Myocyte (in vitro differentiated cells): Measurements from ENCODE around the gene INSYN2B. TPM values are rescaled to one million over a fixed set of nuclear protein-coding genes. Genes with fewer than 3 reads are reported as not detected.

Experiments used
- DNase-seq: peaks from one replicate; pipeline ENCODE4 v3.0.0-alpha.2; 2012; ENCODE audit warnings: low read depth
- polyA plus RNA-seq: library from polyadenylated mRNA; unstranded; fragments of >200 nt; gene quantifications from one replicate; pipeline ENCODE4 v1.2.1, GENCODE V29; 2012; ENCODE audit warnings: missing spikeins
- total RNA-seq: library from RNA; depleted of rRNA; stranded (reverse); fragments of >200 nt; gene quantifications from 2 replicates; pipeline ENCODE4 v1.2.3, GENCODE V29; 2014

Gene INSYN2B
- total RNA-seq = 0.24 and 0.26 TPM in 2 replicates
- polyA plus RNA-seq = 0.10 TPM

DNA sequence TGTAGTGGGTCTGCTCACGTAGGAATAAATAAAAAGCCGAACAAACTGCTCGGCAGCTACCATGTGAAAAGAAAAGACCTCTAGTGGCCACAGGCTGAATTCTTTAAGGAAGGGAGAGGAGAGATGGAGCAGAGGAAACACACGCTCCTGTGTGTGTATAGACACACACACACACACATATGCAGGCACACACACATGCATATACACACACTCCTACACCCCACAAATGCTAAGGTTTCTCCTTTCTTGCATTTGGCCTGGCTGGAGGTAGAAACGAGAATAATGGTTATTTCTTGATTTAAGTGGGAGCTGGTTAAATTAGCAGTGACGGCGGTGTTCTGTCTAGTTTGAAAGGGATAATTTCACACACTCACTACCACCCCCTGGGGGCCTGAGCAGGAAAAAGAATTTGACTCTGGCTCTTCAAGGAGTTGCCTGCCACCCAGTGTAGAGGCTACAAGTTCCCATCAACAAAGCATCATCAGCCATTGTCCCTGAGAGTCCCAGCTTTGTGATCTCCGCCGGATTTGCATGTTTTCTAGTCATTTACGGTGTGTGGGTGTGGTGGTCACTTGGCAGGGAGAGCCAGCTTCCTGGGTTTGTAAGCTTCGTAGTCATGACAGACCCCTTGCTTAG, at the start of gene INSYN2B:
INSYN2B (minus strand) TSS at position 78 of the 636 bp plus-strand sequence. CDS start 96,597 bp downstream, outside the sequence.
- DNase-seq = peak; percentile 93

GRCh38 chr5:170028124-170028523, 47.8 kb upstream of the INSYN2B start:
- no peak for DNase-seq

DNA sequence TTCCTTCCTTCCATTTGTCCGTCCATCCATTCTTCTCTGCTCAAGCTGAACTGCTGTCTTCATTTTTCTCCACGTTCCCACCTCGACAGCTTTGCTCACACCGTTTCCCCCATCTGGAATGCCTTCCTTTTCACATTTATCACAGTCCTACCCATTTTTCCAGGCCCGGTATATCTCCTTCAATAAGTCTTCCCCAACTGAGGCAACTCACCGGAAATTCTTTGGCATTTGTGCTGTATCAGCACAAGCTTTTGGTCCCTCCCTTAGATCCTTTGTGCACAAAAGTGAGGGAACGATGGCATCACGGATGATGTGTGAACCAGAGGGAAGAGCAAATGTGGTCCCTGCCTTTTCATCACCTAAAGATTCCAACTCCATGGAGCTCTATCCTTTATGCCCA, 45.6 kb upstream of the INSYN2B start:
- DNase-seq = no peak

DNA sequence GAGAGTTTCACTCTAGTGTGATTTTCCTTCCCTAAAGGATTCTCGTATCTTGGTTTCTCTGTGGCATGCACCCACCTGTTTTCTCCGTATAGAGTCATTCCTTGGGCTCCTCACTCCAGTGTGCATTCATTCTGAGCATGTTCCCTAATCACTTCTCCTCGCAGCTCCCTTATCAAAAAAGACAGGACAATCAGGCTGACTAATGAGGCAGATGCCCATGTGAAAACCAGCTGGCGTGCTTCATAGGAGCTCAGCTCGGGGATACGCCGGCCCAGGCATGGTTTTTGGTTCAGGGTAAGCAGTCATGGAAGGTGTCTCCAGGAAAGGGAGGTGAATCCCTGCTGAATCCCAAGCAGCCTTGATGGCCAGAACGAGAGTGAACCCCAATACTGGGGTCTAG, 41.2 kb upstream of the INSYN2B start:
- no peak for DNase-seq

GRCh38 chr5:170020423-170020822, 40.1 kb upstream of the INSYN2B start:
- no peak for DNase-seq

DNA sequence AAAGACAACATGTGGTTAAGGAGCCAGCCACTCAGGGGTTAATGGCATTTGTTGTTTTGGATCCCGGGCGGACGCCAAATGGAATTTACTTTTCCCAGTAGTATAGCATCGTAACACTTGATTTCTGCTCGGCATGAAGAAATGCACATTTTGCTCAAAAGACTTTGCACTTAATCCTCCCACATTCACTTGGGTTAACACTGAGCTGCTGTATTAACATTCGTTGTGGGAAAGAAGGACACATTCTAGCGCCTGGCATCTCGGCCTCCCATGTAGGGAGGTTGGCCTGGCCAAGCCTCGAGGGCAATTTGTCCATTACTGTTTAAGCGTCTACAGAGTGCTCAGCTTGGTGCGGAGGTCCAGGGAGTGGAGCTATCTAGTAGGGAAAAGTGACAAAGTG, 32.3 kb upstream of the INSYN2B start:
- no peak for DNase-seq

DNA sequence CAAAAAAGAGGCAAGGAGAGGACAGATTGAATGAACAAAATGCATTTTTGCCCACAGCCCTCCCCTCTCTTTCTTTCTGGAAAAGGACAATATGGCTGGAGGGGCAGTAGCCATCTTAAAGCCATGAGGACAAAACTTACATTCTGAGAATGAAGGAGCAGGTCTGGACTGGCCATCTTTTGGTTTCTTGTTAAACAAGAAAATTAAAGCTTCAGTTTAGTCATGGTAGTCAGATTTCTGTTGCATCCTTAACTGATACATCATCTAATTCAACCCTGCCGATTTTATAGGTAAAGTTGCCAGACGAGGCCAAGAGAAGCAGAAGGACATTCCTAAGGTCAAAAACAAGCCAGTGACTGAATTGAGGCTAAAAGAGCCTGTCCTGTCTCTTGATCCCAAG, 31.5 kb upstream of the INSYN2B start:
- no peak for DNase-seq

DNA sequence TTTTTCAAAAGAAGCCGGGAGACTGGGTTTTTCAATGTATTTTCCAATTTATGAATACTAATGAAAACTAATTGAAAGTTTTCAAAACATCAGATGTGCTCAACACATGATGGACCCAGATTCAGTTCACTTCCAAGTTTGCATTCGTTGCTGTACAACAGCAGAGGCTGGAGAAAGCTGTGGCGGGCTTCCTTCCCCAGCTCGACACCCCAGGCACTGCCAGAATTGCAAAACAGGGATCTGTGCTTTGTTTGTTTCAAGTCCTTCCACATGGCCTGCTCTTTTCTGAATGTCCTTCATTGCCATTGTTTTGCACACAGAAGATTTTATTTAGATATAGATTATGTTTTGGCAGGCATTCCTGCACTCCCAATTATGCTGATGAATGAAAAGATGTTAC, 30.3 kb upstream of the INSYN2B start:
- DNase-seq = no peak

GRCh38 chr5:170008376-170008775, 28.1 kb upstream of the INSYN2B start:
- no peak for DNase-seq

DNA sequence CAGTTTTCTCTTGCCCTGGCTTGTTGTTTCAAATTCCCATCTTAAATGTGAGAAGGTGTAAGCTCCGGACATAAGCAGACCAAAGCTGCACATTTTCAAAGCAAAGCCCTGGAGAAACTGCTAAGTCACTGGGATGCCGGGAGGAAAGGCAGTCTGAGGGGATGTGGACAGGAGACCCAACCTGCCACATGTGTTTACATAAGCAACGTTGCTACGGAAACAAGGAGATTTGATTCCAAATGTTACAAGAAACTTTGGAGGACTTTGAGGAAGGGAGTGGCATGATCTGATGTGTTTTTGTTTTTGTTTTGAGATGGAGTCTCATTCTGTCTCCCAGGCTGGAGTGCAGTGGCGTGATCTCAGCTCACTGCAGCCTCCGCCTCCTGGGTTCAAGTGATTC, 25.7 kb upstream of the INSYN2B start:
- DNase-seq = no peak

DNA sequence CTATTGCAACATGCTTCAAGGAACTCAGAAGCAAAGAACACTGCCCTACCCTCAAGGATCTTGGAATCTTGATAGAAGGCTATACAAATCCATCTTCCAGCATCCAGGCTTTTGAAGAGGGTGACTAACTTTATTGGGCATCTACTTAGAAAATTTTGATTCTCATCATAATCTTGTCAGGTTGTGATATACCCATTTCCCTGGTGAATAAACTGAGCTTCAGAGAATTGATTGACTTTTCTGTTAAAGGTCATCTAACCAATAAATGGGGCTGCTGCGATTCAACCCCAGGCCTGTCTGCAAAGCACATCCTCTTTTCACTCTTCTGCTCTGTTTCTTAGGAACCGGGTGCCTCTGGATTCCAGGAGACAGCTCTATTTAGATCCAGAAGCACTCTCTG, 19.9 kb upstream of the INSYN2B start:
- DNase-seq = no peak

DNA sequence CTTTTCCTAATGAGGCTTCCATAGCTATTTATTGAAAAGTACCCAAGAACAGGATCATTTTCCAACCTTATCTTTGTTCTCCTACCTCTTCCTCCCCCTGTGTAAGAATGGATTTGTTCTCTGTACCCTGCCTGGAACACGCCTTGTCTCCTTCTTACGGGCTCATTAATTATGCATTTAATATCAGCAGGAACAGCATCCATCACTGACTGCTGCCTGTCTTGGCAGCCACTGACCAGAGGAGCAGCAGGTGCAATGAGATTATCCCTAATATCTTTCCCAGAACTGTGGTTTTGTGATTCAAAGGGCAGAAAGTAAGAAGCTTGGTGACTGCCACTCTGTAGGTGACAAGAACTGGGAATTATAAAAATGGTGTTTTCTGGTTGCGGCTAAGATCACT, 19.3 kb upstream of the INSYN2B start:
- DNase-seq = no peak

DNA sequence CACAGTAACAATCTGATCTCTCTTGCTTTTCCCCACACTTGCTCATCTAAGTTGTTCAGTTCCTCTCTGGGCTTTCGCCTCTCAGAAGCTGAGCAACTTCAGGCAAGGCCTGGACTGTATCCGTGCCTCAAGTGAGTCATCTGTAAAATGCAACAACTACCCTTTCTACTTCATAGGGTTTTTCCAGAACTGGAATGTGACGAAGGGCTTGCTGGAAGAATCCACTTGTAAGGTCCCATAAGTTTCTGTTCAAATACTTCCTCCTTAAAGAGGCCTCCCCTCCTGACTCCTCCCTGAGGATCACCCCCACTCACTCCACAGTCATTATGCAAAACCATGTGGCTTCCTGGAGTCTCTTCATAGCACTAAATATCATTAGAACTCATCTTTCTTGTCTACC, 17.5 kb upstream of the INSYN2B start:
- DNase-seq = no peak

DNA sequence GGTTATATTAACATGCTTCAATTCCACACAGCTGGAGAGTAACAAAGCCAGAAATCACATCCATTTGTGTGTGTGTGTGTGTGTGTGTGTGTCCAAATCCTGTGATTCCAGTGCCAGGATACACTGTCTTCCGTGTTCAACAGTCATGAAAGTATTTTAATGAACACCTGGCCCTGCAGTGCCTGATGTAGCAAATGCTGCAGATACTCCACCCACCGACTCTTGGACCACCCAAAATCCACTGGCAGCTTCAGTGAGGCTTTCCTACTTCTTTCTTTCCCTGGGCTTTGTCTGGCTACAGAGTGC, 13.1 kb upstream of the INSYN2B start:
- DNase-seq = no peak

DNA sequence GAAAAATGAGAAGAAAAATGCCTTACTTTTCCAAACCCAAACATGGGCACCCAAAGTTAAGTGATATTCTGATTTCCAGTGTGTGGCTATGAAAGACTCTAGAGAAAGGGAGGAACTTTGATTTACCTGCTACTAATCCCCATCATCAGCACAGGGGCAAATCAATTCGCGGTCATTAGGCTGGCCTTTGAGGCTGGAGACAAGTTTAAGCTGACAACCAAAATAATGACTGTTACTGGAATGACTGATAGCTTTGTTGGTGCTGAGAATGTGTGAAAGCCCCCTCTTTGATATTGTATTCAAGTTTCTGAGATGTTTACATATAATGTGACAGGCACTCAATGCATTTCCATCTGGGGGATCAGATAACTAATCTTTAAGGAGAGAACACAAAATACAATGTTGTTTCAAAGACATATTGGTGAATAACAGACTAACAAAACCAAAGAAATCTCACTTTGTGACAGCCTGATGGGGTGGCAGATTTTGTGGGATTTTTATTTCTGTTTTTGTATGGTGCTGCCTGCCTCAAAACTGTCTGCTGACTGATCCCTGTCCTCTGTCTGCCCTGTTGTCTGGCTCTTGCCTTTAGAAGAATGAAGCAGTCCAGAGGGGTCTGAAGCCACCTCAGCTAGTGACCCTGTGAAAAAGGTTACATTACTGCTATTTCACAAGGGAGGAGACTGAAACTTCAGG, 12.6 kb upstream of the INSYN2B start:
- DNase-seq = no peak

DNA sequence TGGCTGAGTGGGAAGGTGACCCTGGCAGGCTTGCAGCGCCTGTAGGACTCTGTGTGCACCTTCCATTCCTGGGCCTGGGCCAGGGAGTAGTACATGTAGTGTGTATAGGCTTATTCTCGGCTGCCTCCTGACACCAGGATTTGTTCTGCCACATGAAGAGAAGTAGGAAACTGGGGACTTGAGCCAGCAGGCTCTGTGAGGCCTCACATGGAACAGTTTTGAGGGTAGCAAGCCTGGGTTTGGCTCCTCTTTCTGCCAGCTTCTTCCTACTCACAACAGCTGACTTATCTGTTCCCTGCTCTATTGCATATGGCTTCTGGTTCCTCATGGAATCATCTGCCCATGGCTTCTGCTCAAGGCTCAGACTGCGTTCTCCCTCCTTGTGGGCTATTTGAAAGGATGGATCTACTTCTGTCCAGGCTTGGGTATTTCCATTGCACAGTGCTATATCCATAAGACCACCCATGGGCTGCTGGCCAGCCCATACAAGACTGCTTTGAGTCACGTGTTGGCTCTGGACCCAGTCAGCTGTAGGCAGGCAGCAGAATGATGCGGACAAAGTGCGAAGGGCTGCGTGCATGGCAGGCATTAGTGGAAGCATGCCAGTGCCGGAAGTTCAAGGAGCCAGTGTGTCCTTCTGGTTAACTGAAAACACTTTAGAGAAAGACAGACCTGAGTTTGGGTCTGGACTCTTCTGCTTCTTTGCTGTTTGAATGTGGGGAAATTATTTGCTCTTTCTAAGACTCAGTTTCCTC, 11.0 kb upstream of the INSYN2B start:
- DNase-seq = no peak

DNA sequence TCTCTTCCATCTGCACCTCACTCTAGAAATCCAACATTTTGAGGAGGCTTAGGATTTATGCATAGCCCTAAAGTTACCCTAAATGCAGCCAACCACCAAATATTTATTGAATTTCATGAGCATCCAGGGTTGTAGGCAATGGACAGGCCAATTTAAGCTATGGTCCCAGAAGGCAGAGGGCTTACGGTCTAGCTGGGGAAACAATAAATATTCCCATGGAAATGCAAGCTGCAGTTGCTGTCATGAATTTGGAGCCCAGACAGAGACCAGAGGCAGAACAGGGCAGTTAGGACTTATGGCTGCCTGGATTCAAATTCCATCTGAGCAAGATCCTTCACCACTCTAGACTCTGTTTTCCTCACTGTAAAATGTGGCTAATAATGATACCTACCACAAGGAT, 9.1 kb upstream of the INSYN2B start:
- no peak for DNase-seq

DNA sequence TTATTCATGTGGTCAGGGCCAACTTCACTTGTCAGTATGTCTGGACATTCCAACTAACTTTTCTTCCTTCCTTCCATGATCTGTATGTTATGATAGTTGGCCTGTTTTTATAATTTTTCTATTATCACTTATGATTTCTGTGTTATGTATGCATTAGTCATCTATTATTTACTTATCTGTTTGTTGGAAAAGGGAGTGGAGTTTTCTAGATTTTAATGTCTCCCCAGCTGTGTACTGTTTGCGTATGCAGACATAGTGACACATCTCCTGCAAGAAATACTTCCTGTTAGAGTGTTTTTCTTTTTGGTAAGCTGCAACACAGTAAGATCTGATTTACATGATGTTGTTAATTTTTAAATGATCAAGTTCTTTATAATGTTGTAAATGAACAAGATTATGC, 8.7 kb upstream of the INSYN2B start:
- no peak for DNase-seq

DNA sequence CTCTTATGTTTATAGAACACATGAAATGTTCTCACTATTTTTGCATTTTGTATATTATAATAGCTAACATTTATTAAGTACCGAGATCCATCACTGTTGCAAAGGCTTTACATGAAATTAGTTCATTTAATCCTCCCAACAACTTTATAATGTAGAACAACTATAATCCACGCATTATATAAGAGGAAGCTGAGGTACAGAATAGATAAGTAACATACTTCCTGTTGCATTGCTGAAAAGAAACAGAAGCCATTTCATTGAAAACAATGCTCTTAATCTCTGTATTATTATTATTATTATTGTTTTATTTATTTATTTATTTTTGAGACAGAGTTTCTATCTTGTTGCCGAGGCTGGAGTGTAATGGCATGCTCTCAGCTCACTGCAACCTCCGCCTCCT, 7.9 kb upstream of the INSYN2B start:
- DNase-seq = no peak

DNA sequence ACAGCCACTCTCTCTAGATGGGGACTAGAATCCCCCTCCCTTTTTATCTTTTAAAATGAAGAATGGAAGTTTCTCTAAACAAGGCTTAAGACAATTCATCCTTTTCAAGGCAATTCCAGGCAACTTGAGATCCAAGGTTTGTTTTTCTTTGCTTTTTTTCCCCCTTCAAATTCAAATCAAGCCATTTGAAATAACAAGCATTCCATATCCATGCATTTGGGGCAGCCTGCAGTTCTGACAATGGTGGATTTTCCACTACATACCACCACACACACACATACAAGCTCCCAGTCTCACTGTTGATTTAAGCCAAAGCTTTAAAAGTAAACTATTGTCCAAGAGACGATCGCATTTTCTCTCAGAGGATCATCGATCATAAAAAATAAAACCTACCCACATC, 424 bp downstream of the INSYN2B start:
- no peak for DNase-seq

- no peak for DNase-seq
Measured at GRCh38 chr5:169978714-169979113, 1.6 kb downstream of the INSYN2B start.

- DNase-seq = no peak
Measured at GRCh38 chr5:169974121-169974770, 6.0 kb downstream of the INSYN2B start.
